HEK293T (cell line): ENCODE results near the gene TPR.
"Not testable (repeated sequence)": the region's sequence is repeated elsewhere in the genome, so short reads cannot be mapped to it uniquely, and the experiment has no call there.

Source experiments
- CTCF ChIA-PET: fragments of 350-600 bp; formaldehyde crosslinking; extraction: SDS; loops from one replicate; lab custom pipeline; 2021; ENCODE audit warnings: antibody characterized with exemption, inconsistent platforms; lab: Yijun Ruan, JAX
- POLR2A ChIA-PET: fragments of 350-600 bp; formaldehyde crosslinking; extraction: SDS; loops from one replicate; lab custom pipeline; 2020; ENCODE audit warnings: antibody characterized with exemption, inconsistent platforms; lab: Yijun Ruan, JAX
- DNase-seq: peaks from one replicate; pipeline ENCODE4 v3.0.0; 2012; ENCODE audit warnings: mixed read lengths; ENCODE audit errors: extremely low spot score
- ARNT ChIP-seq: fragments of 450-650 bp; IDR thresholded peaks from 2 replicates; pipeline ENCODE4 v1.6.1; 2017; ENCODE audit warnings: mild to moderate bottlenecking
- BHLHE40 ChIP-seq: fragments of 450-650 bp; IDR thresholded peaks from 2 replicates; pipeline ENCODE4 v1.6.1; 2016; ENCODE audit warnings: mild to moderate bottlenecking, moderate library complexity, borderline replicate concordance
- CTBP1 ChIP-seq: fragments of 450-650 bp; IDR thresholded peaks from 2 replicates; pipeline ENCODE4 v1.6.1; 2016; ENCODE audit warnings: borderline replicate concordance
- ELF4 ChIP-seq: fragments of 450-650 bp; IDR thresholded peaks from 2 replicates; pipeline ENCODE4 v1.6.1; 2017; ENCODE audit warnings: antibody characterized with exemption
- FOXA1 ChIP-seq: fragments of 450-650 bp; IDR thresholded peaks from 2 replicates; pipeline ENCODE4 v1.6.1; 2016; ENCODE audit warnings: mild to moderate bottlenecking
- FOXK2 ChIP-seq: fragments of 450-650 bp; IDR thresholded peaks from 2 replicates; pipeline ENCODE4 v1.6.1; 2016; ENCODE audit warnings: mild to moderate bottlenecking
- FOXM1 ChIP-seq: fragments of 450-650 bp; IDR thresholded peaks from 2 replicates; pipeline ENCODE4 v1.6.1; 2017; ENCODE audit warnings: mild to moderate bottlenecking, borderline replicate concordance
- HDGF ChIP-seq: fragments of 450-650 bp; IDR thresholded peaks from 2 replicates; pipeline ENCODE4 v1.6.1; 2017; ENCODE audit warnings: antibody characterized with exemption, borderline replicate concordance
- L3MBTL2 ChIP-seq: fragments of 450-650 bp; conservative IDR thresholded peaks from 2 replicates; pipeline ENCODE4 v1.6.1; 2016; ENCODE audit warnings: mild to moderate bottlenecking
- LEF1 ChIP-seq: fragments of 450-650 bp; IDR thresholded peaks from 2 replicates; pipeline ENCODE4 v1.6.1; 2017; ENCODE audit warnings: mild to moderate bottlenecking, borderline replicate concordance
- NFRKB ChIP-seq: fragments of 450-650 bp; IDR thresholded peaks from 2 replicates; pipeline ENCODE4 v1.6.1; 2016; ENCODE audit warnings: mild to moderate bottlenecking, moderate library complexity
- SP1 ChIP-seq: fragments of 450-650 bp; IDR thresholded peaks from 2 replicates; pipeline ENCODE4 v1.6.1; 2017
- SUZ12 ChIP-seq: fragments of 450-650 bp; IDR thresholded peaks from 2 replicates; pipeline ENCODE4 v1.6.1; 2016; ENCODE audit warnings: mild to moderate bottlenecking
- TARDBP ChIP-seq: fragments of 450-650 bp; IDR thresholded peaks from 2 replicates; pipeline ENCODE4 v1.6.1; 2016
- ZNF384 ChIP-seq: fragments of 450-650 bp; IDR thresholded peaks from 2 replicates; pipeline ENCODE4 v1.6.1; 2016
- TF ChIP-seq, protein P1 (sequence below): fragments of 450-650 bp; IDR thresholded peaks from 2 replicates; pipeline ENCODE4 v1.6.1; 2016

The TPR gene

DNA sequence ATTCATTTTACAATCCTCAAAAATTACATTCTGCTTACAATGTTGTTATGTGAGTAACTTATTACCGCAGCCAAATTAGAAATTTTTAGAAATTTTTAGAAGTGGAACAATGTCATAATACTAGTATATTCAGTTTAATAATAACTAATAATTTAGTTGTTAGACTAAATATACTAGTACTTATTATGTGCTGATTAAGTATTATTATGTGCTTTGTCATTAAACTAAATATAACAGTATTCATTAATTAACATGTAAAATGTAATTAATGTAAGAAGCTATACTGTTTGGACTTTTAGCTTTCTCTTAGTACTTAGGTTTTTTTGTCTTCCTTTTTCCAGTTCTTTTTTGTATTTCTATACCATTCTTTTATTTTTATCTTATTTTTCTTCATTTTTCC lies 15.9 kb upstream of the TPR start:
- no peak for DNase-seq
- POLR2A ChIA-PET, result no interaction called here
- TF ChIP-seq HDGF (no peak), BHLHE40 (no peak), ZNF384 (no peak), FOXA1 (no peak), SUZ12 (no peak), CTBP1 (no peak), FOXK2 (no peak), TARDBP (no peak), NFRKB (no peak), SP1 (no peak), FOXM1 (no peak), ARNT (no peak), L3MBTL2 (no peak), ELF4 (no peak), LEF1 (no peak)
- TF ChIP-seq, protein P1, sequence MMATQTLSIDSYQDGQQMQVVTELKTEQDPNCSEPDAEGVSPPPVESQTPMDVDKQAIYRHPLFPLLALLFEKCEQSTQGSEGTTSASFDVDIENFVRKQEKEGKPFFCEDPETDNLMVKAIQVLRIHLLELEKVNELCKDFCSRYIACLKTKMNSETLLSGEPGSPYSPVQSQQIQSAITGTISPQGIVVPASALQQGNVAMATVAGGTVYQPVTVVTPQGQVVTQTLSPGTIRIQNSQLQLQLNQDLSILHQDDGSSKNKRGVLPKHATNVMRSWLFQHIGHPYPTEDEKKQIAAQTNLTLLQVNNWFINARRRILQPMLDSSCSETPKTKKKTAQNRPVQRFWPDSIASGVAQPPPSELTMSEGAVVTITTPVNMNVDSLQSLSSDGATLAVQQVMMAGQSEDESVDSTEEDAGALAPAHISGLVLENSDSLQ, result no peak
- CTCF ChIA-PET, result no interaction called here

DNA sequence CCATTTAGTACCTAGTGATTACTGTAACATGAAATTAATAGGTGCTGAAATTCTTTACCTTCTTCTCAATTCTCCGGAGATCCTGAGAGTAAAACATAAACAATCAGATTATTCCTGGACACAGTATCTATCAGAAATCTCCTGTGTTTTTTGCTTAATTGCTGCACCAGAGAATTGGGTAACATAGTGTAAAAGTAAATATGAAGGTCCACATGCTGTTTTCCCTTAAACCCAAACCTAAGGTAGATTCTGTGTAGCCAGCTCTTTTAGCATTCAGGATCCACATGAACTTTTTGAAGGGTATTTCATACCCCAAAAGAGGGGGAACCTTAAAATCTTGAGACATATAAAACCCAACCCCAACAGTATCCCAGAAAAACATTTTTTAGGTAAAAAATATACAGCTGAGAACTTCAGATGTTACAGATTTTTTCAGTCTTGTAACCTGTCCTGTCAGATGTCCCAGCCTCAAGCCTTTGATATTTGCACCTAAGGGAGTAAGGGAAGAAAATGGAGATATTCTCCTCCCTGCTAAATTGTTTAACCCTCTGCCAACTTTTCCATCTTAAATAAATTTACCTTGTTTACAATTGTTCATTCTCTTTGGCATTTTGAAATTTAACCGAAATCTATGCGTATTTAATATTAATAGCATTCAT lies 11.8 kb upstream of the TPR start:
- ChIA-PET CTCF (interaction anchor here (0.6 kb wide), 1 partner anchor 21 kb away, joined by 3 read pairs; no protein-coding TSS in a partner anchor), POLR2A (interaction anchor here (3.1 kb wide), 1 partner anchor 12 kb away, joined by 9 read pairs; the partner anchor contains the start of genes ODR4 and TPR)
- DNase-seq, result no peak
- TF ChIP-seq ZNF384 (no peak), FOXM1 (no peak), HDGF (no peak), FOXA1 (no peak), ARNT (no peak), TARDBP (no peak), BHLHE40 (no peak), NFRKB (no peak), ELF4 (no peak), SP1 (no peak), CTBP1 (no peak), SUZ12 (no peak), FOXK2 (no peak), LEF1 (no peak)
- TF ChIP-seq, protein P1, result no peak

DNA sequence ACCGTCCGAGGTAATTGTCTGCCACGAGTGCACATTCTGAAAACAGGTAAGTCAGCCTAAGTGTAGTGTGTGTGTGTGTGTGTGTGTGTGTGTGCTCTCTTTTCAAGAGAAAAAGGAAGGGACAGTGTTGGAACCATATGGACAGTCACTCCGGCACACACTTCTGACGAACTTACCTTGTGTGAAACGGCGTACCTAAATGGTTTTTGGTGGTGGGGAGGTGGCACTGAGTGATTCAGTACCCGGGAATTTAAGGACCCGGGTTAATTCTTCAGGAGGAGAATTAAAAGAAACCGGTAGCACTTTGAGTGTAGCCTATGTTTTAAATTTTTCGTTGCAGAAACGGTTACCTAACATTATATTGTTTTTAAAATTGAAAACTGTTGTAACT lies 871 bp upstream of the TPR start:
- ChIA-PET CTCF (interaction anchor here (1.2 kb wide), 2 partner anchors 33 to 304 kb away, joined by 3 to 5 read pairs; partner anchors contain the start of gene PTGS2), POLR2A (interaction anchor here (1.1 kb wide), 3 partner anchors 9 to 32 kb away, joined by 3 to 9 read pairs (median 3); no protein-coding TSS in a partner anchor)
- no peak for TF ChIP-seq NFRKB
- no peak for TF ChIP-seq SUZ12
- 0 out of 2 replicates have a peak, but pooled peaks have one; percentile 32 for TF ChIP-seq CTBP1
- TF ChIP-seq L3MBTL2, result 0 out of 2 replicates have a peak, but pooled peaks have one; percentile 45
- no peak for DNase-seq

DNA sequence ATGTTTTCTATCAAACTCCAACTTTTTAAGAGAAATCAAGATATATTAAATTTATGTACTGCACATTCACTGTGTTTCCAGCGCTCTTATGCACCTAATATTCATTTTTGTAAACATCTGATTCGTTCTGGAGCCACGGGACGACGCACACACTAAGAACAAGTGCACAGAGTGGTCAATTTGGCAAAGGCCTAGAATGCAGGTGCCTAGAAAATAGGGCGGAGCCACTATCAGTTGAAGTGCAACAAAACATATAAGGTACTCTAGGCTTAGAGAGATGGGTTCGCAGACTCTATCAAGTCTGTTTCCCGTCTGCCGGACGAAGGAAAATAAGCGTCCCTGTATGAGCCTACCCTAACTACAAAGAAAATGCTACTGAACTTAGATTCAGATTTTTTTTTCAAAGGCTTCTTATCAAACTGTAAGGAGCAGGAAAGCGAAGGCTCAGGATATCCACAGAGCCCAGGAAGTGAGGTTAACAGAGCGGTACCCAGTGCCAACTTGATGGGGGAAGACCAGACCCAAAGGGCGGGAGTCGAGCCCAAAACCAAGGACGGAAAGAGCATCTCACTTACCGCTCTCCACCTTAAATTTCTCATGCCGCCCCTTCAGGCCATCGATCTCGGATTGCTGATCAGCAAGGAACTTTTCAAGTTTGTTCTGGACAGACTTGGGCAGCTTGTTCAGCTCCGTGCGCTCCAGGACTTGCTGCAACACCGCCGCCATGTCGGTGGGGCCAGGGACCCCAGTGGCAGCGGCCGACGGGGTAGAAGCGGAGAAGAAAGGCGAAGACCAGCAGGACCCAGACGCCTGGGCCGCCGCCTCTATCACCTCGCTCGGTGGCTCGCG lies 526 bp downstream of the TPR start:
- POLR2A ChIA-PET, result interaction anchor here (0.6 to 1.3 kb wide), 15 partner anchors 11 to 657 kb away, joined by 3 to 9 read pairs (median 3); no protein-coding TSS in a partner anchor
- TF ChIP-seq SUZ12 (no peak), FOXM1 (no peak), TARDBP (no peak), FOXK2 (no peak), HDGF (no peak), ELF4 (no peak), L3MBTL2 (no peak), FOXA1 (no peak), SP1 (no peak), LEF1 (no peak), BHLHE40 (no peak), CTBP1 (no peak), ZNF384 (no peak), ARNT (no peak), NFRKB (no peak)
- TF ChIP-seq, protein P1, result no peak

DNA sequence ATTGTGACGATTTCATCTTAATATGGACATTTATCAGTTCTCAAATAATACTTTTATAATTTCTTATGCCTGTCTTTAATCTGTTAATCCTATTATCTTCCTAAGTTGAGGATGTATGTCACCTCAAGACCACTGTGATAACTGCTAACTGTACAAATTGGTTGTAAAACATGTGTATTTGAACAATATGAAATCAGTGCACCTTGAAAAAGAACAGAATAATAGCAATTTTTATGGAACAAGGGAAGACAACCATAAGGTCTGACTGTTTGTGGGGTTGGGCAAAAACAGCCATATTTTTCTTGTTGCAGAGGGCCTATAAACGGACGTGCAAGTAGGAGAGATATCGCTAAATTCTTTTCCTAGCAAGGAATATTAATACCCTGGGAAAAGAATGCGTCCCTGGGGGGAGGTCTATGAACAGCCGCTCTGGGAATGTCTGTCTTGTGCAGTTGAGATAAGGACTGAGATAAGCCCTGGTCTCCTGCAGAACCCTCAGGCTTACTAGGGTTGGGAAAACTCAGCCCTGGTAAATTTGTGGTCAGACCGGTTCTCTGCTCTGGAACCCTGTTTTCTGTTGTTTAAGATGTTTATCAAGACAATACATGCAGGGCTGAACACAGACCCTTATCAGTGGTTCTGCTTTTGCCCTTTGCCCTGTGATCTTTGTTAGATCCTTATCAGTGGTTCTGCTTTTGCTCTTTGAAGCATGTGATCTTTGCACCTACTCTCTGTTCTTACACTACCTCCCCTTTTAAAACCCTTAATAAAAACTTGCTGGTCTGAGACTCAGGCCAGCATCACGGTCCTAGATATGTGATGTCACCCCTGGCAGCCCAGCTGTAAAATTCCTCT lies 27.0 kb downstream of the TPR start:
- CTCF ChIA-PET, DNase-seq, POLR2A ChIA-PET: not testable (repeated sequence)

More for the DNA sequence above, 526 bp downstream of the TPR start:
- DNase-seq, result peak; percentile 51
- CTCF ChIA-PET, result interaction anchor here (0.6 to 1.2 kb wide), 13 partner anchors 8 to 652 kb away, joined by 3 to 8 read pairs (median 4); partner anchors contain the start of gene PTGS2
